DOHH2 (cell line): ENCODE results near the gene CRAT.

Experiments
- H3F3A ChIP-seq: fragments of 200-600 bp; sonication (generic), shearing (Covaris generic); 2 replicates; pipeline ENCODE4 v1.6.0; 2016; ENCODE audit warnings: antibody characterized with exemption, mild to moderate bottlenecking; ENCODE audit not compliant: control insufficient read depth, insufficient read depth
- H3K27ac ChIP-seq: fragments of 200-600 bp; sonication (generic); 2 replicates; pipeline ENCODE4 v1.5.1; 2014; ENCODE audit warnings: low read depth, mild to moderate bottlenecking, low read length, moderate library complexity
- H3K27me3 ChIP-seq: fragments of 200-600 bp; sonication (generic); 2 replicates; pipeline ENCODE4 v1.6.1; 2014; ENCODE audit warnings: mild to moderate bottlenecking, low read length, mixed read lengths; ENCODE audit not compliant: control insufficient read depth
- H3K36me3 ChIP-seq: fragments of 200-600 bp; sonication (generic); 2 replicates; pipeline ENCODE4 v1.6.1; 2014; ENCODE audit warnings: mild to moderate bottlenecking, low read length, moderate library complexity, mixed read lengths; ENCODE audit not compliant: control insufficient read depth
- H3K4me1 ChIP-seq: fragments of 200-600 bp; sonication (generic); 2 replicates; pipeline ENCODE4 v1.6.1; 2014; ENCODE audit warnings: mild to moderate bottlenecking, low read length, mixed read lengths; ENCODE audit not compliant: control insufficient read depth
- H3K4me2 ChIP-seq: fragments of 200-600 bp; sonication (generic); 2 replicates; pipeline ENCODE4 v1.6.0; 2014; ENCODE audit warnings: mild to moderate bottlenecking, low read length, moderate library complexity
- H3K4me3 ChIP-seq: fragments of 200-600 bp; sonication (generic); 2 replicates; pipeline ENCODE4 v1.5.1; 2014; ENCODE audit warnings: mild to moderate bottlenecking, low read length, mixed read lengths
- H3K79me2 ChIP-seq: fragments of 200-600 bp; sonication (generic); 2 replicates; pipeline ENCODE4 v1.6.1; 2014; ENCODE audit warnings: mild to moderate bottlenecking, low read length, mixed read lengths; ENCODE audit not compliant: control insufficient read depth
- H3K9me2 ChIP-seq: fragments of 200-600 bp; sonication (generic); replicated peaks from 2 replicates; pipeline ENCODE4 v1.6.1; 2014; ENCODE audit warnings: mild to moderate bottlenecking, low read length, mixed read lengths; ENCODE audit not compliant: control insufficient read depth
- H3K9me3 ChIP-seq: fragments of 200-600 bp; sonication (generic); 2 replicates; pipeline ENCODE4 v1.6.1; 2014; ENCODE audit warnings: antibody characterized with exemption, low read length, mixed read lengths; ENCODE audit not compliant: control insufficient read depth, insufficient read depth
- H4K20me1 ChIP-seq: fragments of 200-600 bp; sonication (generic); 2 replicates; pipeline ENCODE4 v1.6.0; 2014; ENCODE audit warnings: low read depth, mild to moderate bottlenecking, antibody characterized with exemption, low read length, moderate library complexity; ENCODE audit not compliant: control insufficient read depth, insufficient read depth
- EZH2phosphoT487 ChIP-seq: fragments of 200-600 bp; sonication (generic); IDR thresholded peaks from 2 replicates; pipeline ENCODE4 v1.6.1; 2017; ENCODE audit warnings: borderline replicate concordance, mild to moderate bottlenecking, antibody characterized with exemption, low read length, moderate library complexity, mixed read lengths
- TF ChIP-seq, protein P1 (sequence below): fragments of 200-600 bp; sonication (generic); IDR thresholded peaks from one replicate; pipeline ENCODE4 v1.5.1; 2014; ENCODE audit warnings: antibody characterized with exemption, mild to moderate bottlenecking, low read depth, low read length; ENCODE audit not compliant: poor library complexity, severe bottlenecking

Gene CRAT

DNA sequence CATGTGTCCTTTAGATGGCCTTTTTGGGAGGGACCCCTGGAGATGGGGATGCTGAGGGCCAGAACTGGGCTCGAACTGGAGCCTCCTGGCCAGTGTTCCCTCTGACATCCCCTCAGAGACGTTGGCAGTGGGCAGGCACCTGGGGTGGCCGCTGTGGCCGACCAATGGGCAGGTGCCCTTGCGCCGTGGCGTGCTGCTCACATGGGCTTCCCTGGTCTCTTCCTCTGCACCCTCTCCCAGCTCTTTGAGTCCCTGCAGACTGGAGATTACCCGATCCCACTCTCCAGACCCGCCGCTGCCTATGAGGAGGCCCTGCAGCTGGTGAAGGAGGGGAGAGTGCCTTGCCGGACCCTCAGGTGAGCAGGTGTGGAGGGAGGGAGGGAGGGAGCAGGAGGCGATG is 49.6 kb downstream of the CRAT start:
- no peaks in the 10 kb centered on the region for H3F3A ChIP-seq
- H3K9me2 ChIP-seq: no peaks in the 10 kb centered on the region
- no peaks in the 10 kb centered on the region for H3K27me3 ChIP-seq
- H3K4me1 ChIP-seq: no peaks in the 10 kb centered on the region
- no peak overlapping the region for H3K4me3 ChIP-seq
- H3K4me2 ChIP-seq: no peak overlapping the region
- no peaks in the 10 kb centered on the region for H3K9me3 ChIP-seq
- no peaks in the 10 kb centered on the region for H4K20me1 ChIP-seq
- TF ChIP-seq, protein P1, sequence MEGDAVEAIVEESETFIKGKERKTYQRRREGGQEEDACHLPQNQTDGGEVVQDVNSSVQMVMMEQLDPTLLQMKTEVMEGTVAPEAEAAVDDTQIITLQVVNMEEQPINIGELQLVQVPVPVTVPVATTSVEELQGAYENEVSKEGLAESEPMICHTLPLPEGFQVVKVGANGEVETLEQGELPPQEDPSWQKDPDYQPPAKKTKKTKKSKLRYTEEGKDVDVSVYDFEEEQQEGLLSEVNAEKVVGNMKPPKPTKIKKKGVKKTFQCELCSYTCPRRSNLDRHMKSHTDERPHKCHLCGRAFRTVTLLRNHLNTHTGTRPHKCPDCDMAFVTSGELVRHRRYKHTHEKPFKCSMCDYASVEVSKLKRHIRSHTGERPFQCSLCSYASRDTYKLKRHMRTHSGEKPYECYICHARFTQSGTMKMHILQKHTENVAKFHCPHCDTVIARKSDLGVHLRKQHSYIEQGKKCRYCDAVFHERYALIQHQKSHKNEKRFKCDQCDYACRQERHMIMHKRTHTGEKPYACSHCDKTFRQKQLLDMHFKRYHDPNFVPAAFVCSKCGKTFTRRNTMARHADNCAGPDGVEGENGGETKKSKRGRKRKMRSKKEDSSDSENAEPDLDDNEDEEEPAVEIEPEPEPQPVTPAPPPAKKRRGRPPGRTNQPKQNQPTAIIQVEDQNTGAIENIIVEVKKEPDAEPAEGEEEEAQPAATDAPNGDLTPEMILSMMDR: no peak
- TF ChIP-seq EZH2phosphoT487: no peak
- H3K36me3 ChIP-seq: peaks cover 13% of the 10 kb centered on the region
- no peak overlapping the region for H3K27ac ChIP-seq
- no peaks in the 10 kb centered on the region for H3K79me2 ChIP-seq

- H3K27me3 ChIP-seq: no peaks in the 10 kb centered on the region
- no peak for TF ChIP-seq EZH2phosphoT487
- peaks cover 9% of the 10 kb centered on the region for H3K36me3 ChIP-seq
- H3K27ac ChIP-seq: no peak overlapping the region
- no peaks in the 10 kb centered on the region for H3K9me2 ChIP-seq
- H4K20me1 ChIP-seq: no peaks in the 10 kb centered on the region
- H3K79me2 ChIP-seq: no peaks in the 10 kb centered on the region
- no peaks in the 10 kb centered on the region for H3K4me1 ChIP-seq
- no peak overlapping the region for H3K4me3 ChIP-seq
- no peaks in the 10 kb centered on the region for H3F3A ChIP-seq
- H3K4me2 ChIP-seq: no peak overlapping the region
- no peaks in the 10 kb centered on the region for H3K9me3 ChIP-seq
These were observed 50.5 kb downstream of the CRAT start for GRCh38 chr9:129059796-129060785.

GRCh38 chr9:129058965-129059795 is 51.4 kb downstream of the CRAT start:
- Histone ChIP-seq H4K20me1 (no peaks in the 10 kb centered on the region), H3K9me2 (no peaks in the 10 kb centered on the region), H3K79me2 (no peaks in the 10 kb centered on the region), H3K4me2 (no peak overlapping the region), H3K27me3 (no peaks in the 10 kb centered on the region), H3K9me3 (no peaks in the 10 kb centered on the region), H3F3A (no peaks in the 10 kb centered on the region), H3K4me1 (no peaks in the 10 kb centered on the region), H3K36me3 (peaks cover 14% of the 10 kb centered on the region), H3K4me3 (no peak overlapping the region), H3K27ac (no peak overlapping the region)
- TF ChIP-seq, protein P1: no peak
- TF ChIP-seq EZH2phosphoT487: no peak
